GM12878 (cell line): ENCODE results near the gene CFAP54. TPM values are rescaled to one million over a fixed set of nuclear protein-coding genes. Genes with fewer than 3 reads are reported as not detected.

ENCODE experiments used
- ATAC-seq: fragments of 200-7000 bp; cut with Tn5 transposase; 3 replicates; pipeline ENCODE4 v1.9.1; 2020; ENCODE audit warnings: mild to moderate bottlenecking, moderate library complexity
- BruUV-seq: library from RNA; stranded (reverse); fragments of 400-500 nt; replicated peaks from 2 replicates; lab custom pipeline; 2021; lab: Mats Ljungman, UMichigan
- CTCF ChIA-PET: fragments of 300-600 bp; sonication (Branson Sonifier 250); formaldehyde crosslinking; extraction: SDS; loops from one replicate; lab custom pipeline; 2021; ENCODE audit warnings: inconsistent platforms; lab: Yijun Ruan, JAX
- POLR2A ChIA-PET: fragments of 350-600 bp; formaldehyde crosslinking; extraction: SDS; loops from one replicate; lab custom pipeline; 2021; ENCODE audit warnings: inconsistent platforms; lab: Charles Lee
- RAD21 ChIA-PET: fragments of 300-600 bp; sonication (Branson Sonifier 250); formaldehyde crosslinking; loops from one replicate; lab custom pipeline; 2023; ENCODE audit warnings: antibody characterized with exemption; ENCODE audit not compliant: unreplicated experiment; lab: Charles Lee
- SMC1A ChIA-PET: fragments of 300-600 bp; sonication (Branson Sonifier 250); formaldehyde crosslinking; loops from one replicate; lab custom pipeline; 2023; ENCODE audit not compliant: unreplicated experiment, uncharacterized antibody; lab: Charles Lee
- DNase-seq: peaks from one replicate; pipeline ENCODE4 v3.0.0-alpha.2; 2011; ENCODE audit warnings: low read depth, low spot score
- FAIRE-seq: peaks from 3 replicates; lab custom pipeline; 2011; peaks lifted over from hg19 to GRCh38; lab: Jason Lieb, UNC
- H2AFZ ChIP-seq: 2 replicates; pipeline ENCODE4 v1.6.0; 2011; ENCODE audit warnings: low read depth, low read length, control low read depth; ENCODE audit not compliant: control insufficient read depth
- H3K27ac ChIP-seq: 2 replicates; pipeline ENCODE4 v1.5.1; 2011; ENCODE audit warnings: control low read depth; ENCODE audit not compliant: control insufficient read depth, insufficient read depth
- H3K27me3 ChIP-seq, 2 experiments: replicated peaks in 1 of 2; 2 replicates each; pipeline versions ENCODE4 v1.6.0 to v1.6.1; 2011; ENCODE audit warnings: low read length in 1 of 2; ENCODE audit not compliant: control insufficient read depth in 2 of 2, insufficient read depth in 2 of 2
- H3K36me3 ChIP-seq, 2 experiments: 2 replicates each; pipeline ENCODE4 v1.5.1; 2011; ENCODE audit warnings: low read length in 1 of 2; ENCODE audit not compliant: control insufficient read depth in 2 of 2, insufficient read depth in 2 of 2
- H3K4me1 ChIP-seq: 2 replicates; pipeline ENCODE4 v1.6.1; 2011; ENCODE audit warnings: mild to moderate bottlenecking, low read length, moderate library complexity, mixed read lengths; ENCODE audit not compliant: control insufficient read depth, insufficient read depth
- H3K4me2 ChIP-seq: 2 replicates; pipeline ENCODE4 v1.6.0; 2011; ENCODE audit warnings: control low read depth; ENCODE audit not compliant: control insufficient read depth, insufficient read depth
- H3K4me3 ChIP-seq: fragments of 200-600 bp; sonication (generic); 2 replicates; pipeline ENCODE4 v1.5.1; 2016
- H3K79me2 ChIP-seq: 2 replicates; pipeline ENCODE4 v1.6.0; 2011; ENCODE audit warnings: low read length; ENCODE audit not compliant: control insufficient read depth, insufficient read depth
- H3K9ac ChIP-seq: 2 replicates; pipeline ENCODE4 v1.8.0; 2011; ENCODE audit warnings: low read length, control low read depth, mixed read lengths; ENCODE audit not compliant: control insufficient read depth, insufficient read depth
- H3K9me3 ChIP-seq: replicated peaks from 3 replicates; pipeline ENCODE4 v1.5.1; 2011; ENCODE audit warnings: mild to moderate bottlenecking, low read length; ENCODE audit not compliant: control insufficient read depth, insufficient read depth
- H4K20me1 ChIP-seq: 2 replicates; pipeline ENCODE4 v1.6.0; 2011; ENCODE audit not compliant: control insufficient read depth, insufficient read depth
- ATF3 ChIP-seq: IDR thresholded peaks from 2 replicates; pipeline ENCODE4 v1.6.1; 2011; ENCODE audit warnings: low read depth, mild to moderate bottlenecking, low read length, moderate library complexity, borderline replicate concordance; ENCODE audit errors: extremely low read depth
- ELK1 ChIP-seq: IDR thresholded peaks from 2 replicates; pipeline ENCODE4 v1.6.1; 2012; ENCODE audit warnings: low read depth, low read length, improper control_type of control experiment
- HDAC6 ChIP-seq: fragments of 200-600 bp; sonication (generic); IDR thresholded peaks from one replicate; pipeline ENCODE4 v1.8.0; 2017; ENCODE audit warnings: antibody characterized with exemption; ENCODE audit not compliant: unreplicated experiment
- MXI1 ChIP-seq: fragments of 150-350 bp; IDR thresholded peaks from 2 replicates; pipeline ENCODE4 v1.6.1; 2011; ENCODE audit warnings: low read depth, mild to moderate bottlenecking, inconsistent platforms, low read length, improper control_type of control experiment
- NFYB ChIP-seq: IDR thresholded peaks from 2 replicates; pipeline ENCODE4 v1.6.1; 2011; ENCODE audit warnings: low read depth, mild to moderate bottlenecking, low read length, improper control_type of control experiment, moderate library complexity; ENCODE audit not compliant: insufficient read depth
- POLR2A ChIP-seq: IDR thresholded peaks from 2 replicates; pipeline ENCODE4 v1.6.1; 2011; ENCODE audit warnings: low read depth, mild to moderate bottlenecking, low read length
- RBBP5 ChIP-seq: fragments of 200-600 bp; sonication (generic); conservative IDR thresholded peaks from 2 replicates; pipeline ENCODE4 v1.6.1; 2016
- ZNF622 ChIP-seq: fragments of 450-650 bp; IDR thresholded peaks from 2 replicates; pipeline ENCODE4 v1.6.1; 2017; ENCODE audit warnings: mild to moderate bottlenecking, inconsistent platforms
- WGBS: methylation state at CpG from one replicate; pipeline ENCODE4 v1.1.6; 2016; ENCODE audit warnings: low lambda C conversion rate; ENCODE audit not compliant: insufficient replicate concordance, insufficient coverage; ENCODE audit errors: missing lambda C conversion rate; 5-methylcytosine and 5-hydroxymethylcytosine counted together
- in situ Hi-C: fragments of 300-500 bp; cut with MboI; formaldehyde crosslinking; loops from 9 replicates; pipeline ENCODE4 v1.14.3; 2018; ENCODE audit warnings: mixed read lengths
- intact Hi-C: fragments of 100-400 bp; cut with micrococcal nuclease; formaldehyde crosslinking; loops from one replicate; pipeline ENCODE4 v1.14.2; 2022; ENCODE audit not compliant: unreplicated experiment
- polyA plus RNA-seq, 11 experiments: library from polyadenylated mRNA; depleted of rRNA in 4 of 11; unstranded in 6 of 11; stranded (reverse) in 5 of 11; fragments of >200 nt; fragmentation: Nextera tagmentation in 4 of 11; fragmentation: Illumina TruSeq in 1 of 11; extraction: Ambion mirVana in 4 of 11; extraction: Trizol in 1 of 11; gene quantifications; 1 replicate in 1 of 11; 2 replicates in 10 of 11; pipeline versions ENCODE4 v1.2.1 to v1.2.3, GENCODE V29; 2011 to 2016; ENCODE audit warnings: inconsistent platforms in 2 of 11, missing spikeins in 2 of 11, low read depth in 1 of 11
- total RNA-seq, 4 experiments: library from RNA; depleted of rRNA in 3 of 4; stranded (reverse); fragments of >200 nt in 3 of 4; fragmentation: Illumina TruSeq in 1 of 4; extraction: Trizol in 1 of 4; gene quantifications; 2 replicates each; pipeline versions ENCODE4 v1.2.1 to v1.2.3, GENCODE V29; 2013 to 2021

Gene CFAP54
- total and polyA plus RNA-seq, 10 of the 15 experiments (the other 5 are each of a cell fraction or from before 2014, with no cell fraction given) = 0.19 to 1.5 (median 0.56) TPM

- TF ChIP-seq HDAC6 (no peak), ELK1 (no peak)
These were observed 375.0 kb downstream of the CFAP54 start (continued) for GRCh38 chr12:96864335-96864734.

- H3K4me1 ChIP-seq = no peaks in the 10 kb centered on the region
- in situ Hi-C loops = no loop called here
- WGBS = 80% methylated on average over 4 of the region's 4 CpGs
- CTCF ChIA-PET = interaction anchor here (0.7 kb wide), 1 partner anchor 9 kb away, joined by 3 read pairs; no protein-coding TSS in a partner anchor
- H3K9me3 ChIP-seq = no peaks in the 10 kb centered on the region
- no peaks in the 10 kb centered on the region for H4K20me1 ChIP-seq
- no peak overlapping the region for H2AFZ ChIP-seq
- POLR2A ChIA-PET = no interaction called here
- H3K27me3 ChIP-seq = no peaks in the 10 kb centered on the region
- FAIRE-seq (no peak), DNase-seq (no peak), ATAC-seq (no peak)
- H3K36me3 ChIP-seq = no peaks in the 10 kb centered on the region
- no peak overlapping the region for H3K27ac ChIP-seq
- TF ChIP-seq POLR2A = no peak
- TF ChIP-seq ZNF622 = no peak
- no peak for TF ChIP-seq RBBP5
- no peak for TF ChIP-seq MXI1
- no peak for TF ChIP-seq ATF3
- TF ChIP-seq NFYB = no peak
- intact Hi-C loops = no loop called here
- SMC1A ChIA-PET = no interaction called here
- H3K79me2 ChIP-seq = no peaks in the 10 kb centered on the region
- H3K9ac ChIP-seq = no peak overlapping the region
- BruUV-seq = no TSS peak
- no peak overlapping the region for H3K4me2 ChIP-seq
- RAD21 ChIA-PET = no interaction called here
- H3K4me3 ChIP-seq = no peak overlapping the region
These were observed 377.6 kb downstream of the CFAP54 start for GRCh38 chr12:96866801-96867590.
